Smooth muscle cell (in vitro differentiated cells): ENCODE data around the gene EBP. TPM values are rescaled to one million over a fixed set of nuclear protein-coding genes. Genes with fewer than 3 reads are reported as not detected.

Source experiments
- DNase-seq: peaks from one replicate; lab custom pipeline; 2025; ENCODE audit not compliant: unreplicated experiment; lab: John Stamatoyannopoulos, UW
- H2AFZ ChIP-seq: fragments of 200-600 bp; sonication (generic); 2 replicates; pipeline ENCODE4 v1.6.0; 2016; ENCODE audit warnings: antibody characterized with exemption, low read depth, mild to moderate bottlenecking
- H3F3A ChIP-seq: fragments of 200-600 bp; sonication (generic); 2 replicates; pipeline ENCODE4 v1.6.0; 2017; ENCODE audit warnings: antibody characterized with exemption, low read depth
- H3K27ac ChIP-seq: fragments of 200-600 bp; sonication (generic); 2 replicates; pipeline ENCODE4 v1.5.1; 2016; ENCODE audit warnings: low read depth, mild to moderate bottlenecking
- H3K27me3 ChIP-seq: fragments of 200-600 bp; sonication (generic); 2 replicates; pipeline ENCODE4 v1.6.1; 2016; ENCODE audit warnings: low read depth, mild to moderate bottlenecking
- H3K36me3 ChIP-seq: fragments of 200-600 bp; sonication (generic); 2 replicates; pipeline ENCODE4 v1.5.1; 2016; ENCODE audit warnings: low read depth
- H3K4me1 ChIP-seq: fragments of 200-600 bp; sonication (generic); 2 replicates; pipeline ENCODE4 v1.5.1; 2016; ENCODE audit warnings: low read depth
- H3K4me2 ChIP-seq: fragments of 200-600 bp; sonication (generic); 2 replicates; pipeline ENCODE4 v1.6.0; 2016; ENCODE audit warnings: mild to moderate bottlenecking
- H3K4me3 ChIP-seq: fragments of 200-600 bp; sonication (generic); 2 replicates; pipeline ENCODE4 v1.5.1; 2016; ENCODE audit warnings: mild to moderate bottlenecking
- H3K79me2 ChIP-seq: fragments of 200-600 bp; sonication (generic); 2 replicates; pipeline ENCODE4 v1.6.0; 2016; ENCODE audit warnings: low read depth, mild to moderate bottlenecking
- H3K9ac ChIP-seq: fragments of 200-600 bp; sonication (generic); 2 replicates; pipeline ENCODE4 v1.6.0; 2016; ENCODE audit warnings: low read depth
- H3K9me3 ChIP-seq: fragments of 200-600 bp; sonication (generic); replicated peaks from 2 replicates; pipeline ENCODE4 v1.5.1; 2016; ENCODE audit warnings: low read depth
- H4K20me1 ChIP-seq: fragments of 200-600 bp; sonication (generic); 2 replicates; pipeline ENCODE4 v1.6.0; 2016; ENCODE audit warnings: low read depth
- CTCF ChIP-seq: fragments of 200-600 bp; sonication (generic); IDR thresholded peaks from 2 replicates; pipeline ENCODE4 v1.5.1; 2017; ENCODE audit warnings: borderline replicate concordance, mild to moderate bottlenecking, antibody characterized with exemption; ENCODE audit not compliant: insufficient read depth, poor library complexity, severe bottlenecking
- WGBS: methylation state at CpG from one replicate; pipeline ENCODE4 v1.1.7; 2016; ENCODE audit warnings: low lambda C conversion rate; 5-methylcytosine and 5-hydroxymethylcytosine counted together
- polyA plus RNA-seq: library from polyadenylated mRNA; unstranded; fragments of >200 nt; fragmentation: Nextera tagmentation; extraction: Ambion mirVana; gene quantifications from 2 replicates; pipeline ENCODE4 v1.2.1, GENCODE V29; 2016
- total RNA-seq: library from RNA; depleted of rRNA; stranded (reverse); fragments of >200 nt; gene quantifications from 2 replicates; pipeline ENCODE4 v1.2.3, GENCODE V29; 2014

EBP gene
- total and polyA plus RNA-seq, 2 experiments from 2014 or later, result 63.0 to 85.5 TPM

DNA sequence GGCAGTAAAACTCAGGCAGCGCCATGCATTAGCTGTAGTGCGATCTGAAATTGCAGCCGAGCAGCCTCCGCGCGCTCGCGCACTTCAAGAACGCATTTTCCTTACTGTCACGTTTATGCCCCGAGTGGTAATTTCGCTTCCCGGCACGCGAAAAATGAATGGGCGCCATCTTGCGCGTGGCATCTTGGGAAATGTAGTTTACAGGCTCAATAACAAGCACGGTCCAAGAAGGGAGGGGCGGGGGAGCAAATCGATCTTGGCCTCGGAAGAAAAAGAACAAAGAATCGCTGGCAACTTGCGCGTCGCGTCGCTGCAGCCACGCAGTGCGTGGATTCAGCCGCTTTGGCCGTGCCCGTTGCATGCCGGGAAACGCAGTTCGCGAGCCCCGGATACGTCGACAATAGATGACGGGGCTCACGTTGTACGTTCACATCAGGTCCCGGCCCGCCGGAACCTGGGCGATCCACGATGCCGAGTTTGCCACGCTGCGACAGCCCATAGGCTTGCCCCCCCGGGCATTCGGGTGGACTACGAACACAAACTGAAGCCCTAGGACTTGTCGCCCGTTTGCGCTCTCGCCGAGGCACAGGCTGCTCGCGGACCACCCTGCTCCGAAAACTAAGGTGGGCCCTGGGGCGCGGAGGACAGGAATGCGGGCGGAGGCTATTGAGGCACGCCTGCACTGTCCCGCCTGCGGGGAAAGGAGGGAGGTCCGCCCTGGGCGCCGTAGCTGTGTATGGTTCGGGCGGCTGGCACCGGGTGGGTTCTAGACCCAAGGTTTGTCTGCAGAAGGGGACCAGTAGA, 45.6 kb upstream of the EBP start, which contains the start of gene FTSJ1:
FTSJ1 (plus strand) TSS at position 426 of the 804 bp plus-strand sequence. CDS start 1,849 bp downstream, outside the sequence.
- Histone ChIP-seq H3K4me1 (no peaks in the 10 kb centered on the region), H3K27me3 (no peaks in the 10 kb centered on the region), H3K4me3 (peak within 1 kb of the TSS; percentile 73), H3K79me2 (peaks cover 23% of the 10 kb centered on the region), H2AFZ (peak within 1 kb of the TSS; percentile 68), H3F3A (no peaks in the 10 kb centered on the region), H3K9ac (peak within 1 kb of the TSS; percentile 79), H3K36me3 (no peaks in the 10 kb centered on the region), H3K9me3 (no peaks in the 10 kb centered on the region), H4K20me1 (no peaks in the 10 kb centered on the region), H3K4me2 (peak within 1 kb of the TSS; percentile 86), H3K27ac (peak within 1 kb of the TSS; percentile 61)
- DNase-seq, result peak; percentile 75
- 42% methylated on average over 75 of the region's 75 CpGs for WGBS
- TF ChIP-seq CTCF, result no peak

DNA sequence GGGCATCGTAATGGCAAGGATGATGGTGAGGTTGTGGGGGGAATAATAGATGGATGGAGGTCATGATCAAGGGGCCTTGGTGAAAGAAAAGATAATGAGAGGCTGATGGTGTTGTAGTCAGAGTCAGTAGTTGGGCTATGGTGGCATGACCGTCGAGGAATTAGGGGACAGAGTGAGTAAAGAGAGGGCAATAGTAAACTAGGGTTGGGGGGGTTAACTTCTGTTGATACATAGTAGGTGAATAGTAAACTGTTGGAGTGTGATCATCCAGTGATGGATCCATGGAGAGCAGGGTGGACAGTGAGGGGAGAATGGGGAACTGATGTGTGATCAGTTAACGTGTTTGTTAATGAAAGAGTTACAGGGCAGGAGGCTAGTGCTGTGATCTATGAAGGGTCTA, 44.7 kb upstream of the EBP start:
- Histone ChIP-seq H4K20me1 (no peaks in the 10 kb centered on the region), H3K9ac (peak overlapping the region; percentile 79), H3K4me2 (peak overlapping the region; percentile 86), H3K4me1 (no peaks in the 10 kb centered on the region), H3K9me3 (no peaks in the 10 kb centered on the region), H3K4me3 (peak overlapping the region; percentile 73), H2AFZ (no peak overlapping the region), H3K27ac (no peak overlapping the region), H3K27me3 (no peaks in the 10 kb centered on the region), H3K36me3 (no peaks in the 10 kb centered on the region), H3K79me2 (peaks cover 23% of the 10 kb centered on the region), H3F3A (no peaks in the 10 kb centered on the region)
- 75% methylated on average over 4 of the region's 4 CpGs for WGBS
- no peak for TF ChIP-seq CTCF
- DNase-seq, result no peak

- Histone ChIP-seq H3K9ac (no peak overlapping the region), H3F3A (no peaks in the 10 kb centered on the region), H4K20me1 (no peaks in the 10 kb centered on the region), H3K79me2 (peaks cover 23% of the 10 kb centered on the region), H3K4me3 (no peak overlapping the region), H3K9me3 (no peaks in the 10 kb centered on the region), H3K27ac (no peak overlapping the region), H3K4me1 (no peaks in the 10 kb centered on the region), H2AFZ (no peak overlapping the region), H3K36me3 (peaks cover 4% of the 10 kb centered on the region), H3K27me3 (no peaks in the 10 kb centered on the region), H3K4me2 (no peak overlapping the region)
- no peak for TF ChIP-seq CTCF
- no peak for DNase-seq
- 95% methylated on average over 19 of the region's 19 CpGs for WGBS
Observed at GRCh38 chrX:48477960-48478755, 43.5 kb upstream of the EBP start.
